ENCODE data around the gene CLEC18B.
A peak's percentile ranks its signal among the peaks of the same experiment; 100 is the strongest.
"Not testable (repeated sequence)": the region's sequence is repeated elsewhere in the genome, so short reads cannot be mapped to it uniquely, and the experiment has no call there.

The CLEC18B gene

DNA sequence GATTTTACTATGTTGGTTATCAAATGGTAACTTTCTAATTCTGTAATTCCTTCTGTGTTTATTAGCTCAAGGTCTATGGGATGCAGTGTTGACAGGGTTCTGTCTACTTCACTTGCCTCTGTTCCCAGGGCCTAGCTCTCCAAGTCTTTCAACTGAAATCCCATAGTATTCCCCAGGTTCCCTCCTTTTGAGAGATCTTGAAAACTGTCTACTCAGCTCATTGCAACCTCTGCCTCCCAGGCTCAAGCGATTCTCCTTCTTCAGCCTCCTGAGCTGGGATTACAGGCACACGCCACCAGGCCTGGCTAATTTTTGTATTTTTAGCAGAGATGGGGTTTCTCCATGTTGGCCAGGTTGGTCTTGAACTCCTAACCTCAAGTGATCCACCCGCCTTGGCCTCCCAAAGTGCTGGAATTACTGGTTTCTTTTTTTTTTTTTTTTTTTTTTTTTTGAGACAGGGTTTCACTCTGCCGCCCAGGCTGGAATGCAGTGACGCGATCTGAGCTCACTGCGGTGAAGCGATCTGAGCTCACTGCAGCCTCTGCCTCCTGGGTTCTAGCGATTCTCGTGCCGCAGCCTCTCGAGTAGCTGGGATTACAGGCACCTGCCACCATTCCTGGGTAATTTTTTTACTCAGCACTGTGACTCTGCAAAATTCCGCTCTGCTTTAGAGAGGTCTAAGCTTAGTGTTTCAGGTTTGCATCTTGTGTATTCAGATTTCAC, 22.5 kb upstream of the CLEC18B start:
- not testable (repeated sequence) for DNase-seq (ENCODE audit: low spot score)

GRCh38 chr16:74439685-74440084, 18.4 kb upstream of the CLEC18B start:
- no peak for DNase-seq (ENCODE audit: low spot score)

DNA sequence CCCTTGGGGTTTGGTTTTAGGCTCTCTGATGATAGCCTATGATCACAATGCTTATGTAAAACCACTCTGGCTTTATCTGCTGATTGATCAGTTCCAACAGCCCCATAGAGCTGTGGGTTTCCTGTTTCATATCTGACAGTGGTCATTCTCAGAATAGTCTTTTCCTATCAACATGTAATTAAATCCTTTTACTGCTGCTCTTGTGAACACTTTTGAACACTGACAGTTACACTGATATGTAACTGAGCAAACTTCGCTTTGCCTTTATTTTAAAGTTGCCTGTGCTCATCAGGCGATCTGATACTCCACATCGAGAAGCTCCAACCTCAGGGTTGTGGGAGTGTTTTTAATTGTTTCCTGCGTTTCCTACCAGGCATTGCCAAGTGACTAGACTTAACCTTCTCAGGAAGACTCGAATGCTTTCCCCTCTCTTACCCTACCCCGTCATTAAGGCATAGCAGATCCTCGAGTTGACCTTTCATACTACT, 17.3 kb upstream of the CLEC18B start:
- peak; percentile 72 for DNase-seq (ENCODE audit: low spot score)

- no peak for DNase-seq (ENCODE audit: low spot score)
These were observed 10.2 kb upstream of the CLEC18B start for GRCh38 chr16:74431516-74431915.

- peak; percentile 56 for DNase-seq (ENCODE audit: low spot score)
These were observed 8.9 kb upstream of the CLEC18B start for GRCh38 chr16:74430036-74430712.

DNA sequence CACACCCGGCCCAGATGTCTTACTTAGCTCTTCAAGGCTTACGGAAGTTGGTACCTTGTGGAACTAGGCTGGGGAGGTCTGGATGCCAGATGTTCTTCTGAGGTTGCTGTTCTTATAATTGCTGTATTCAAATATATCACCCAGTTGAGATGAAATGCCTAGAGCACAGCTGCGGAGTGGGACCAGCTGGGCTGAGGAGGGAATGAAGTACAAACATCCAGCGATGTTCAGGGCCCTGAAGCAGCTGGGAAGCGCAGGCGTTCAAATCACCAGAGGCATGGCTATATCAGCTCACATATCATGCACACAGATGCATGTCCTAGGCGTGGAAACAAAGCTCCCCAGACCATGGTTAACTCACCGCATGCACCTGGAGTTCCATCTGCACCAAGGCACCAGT, 7.2 kb upstream of the CLEC18B start:
- not testable (repeated sequence) for DNase-seq (ENCODE audit: low spot score)

DNA sequence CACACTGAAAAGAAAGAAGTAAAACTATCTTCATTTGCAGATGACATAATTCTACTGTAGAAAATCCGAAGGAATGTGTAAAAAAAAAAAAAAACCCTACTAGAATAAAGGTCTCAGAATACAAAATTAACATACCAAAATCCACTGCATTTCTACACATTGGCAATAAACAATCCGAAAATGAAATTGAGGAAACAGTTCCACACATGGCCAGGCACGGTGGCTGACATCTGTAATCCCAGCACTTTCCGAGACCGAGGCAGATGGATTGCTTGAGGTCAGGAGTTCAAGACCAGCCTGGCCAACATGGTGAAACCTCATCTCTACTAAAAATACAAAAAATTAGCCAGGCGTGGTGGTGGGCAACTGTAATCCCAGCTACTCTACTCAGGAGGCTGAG, 4.5 kb upstream of the CLEC18B start:
- DNase-seq (ENCODE audit: low spot score) = not testable (repeated sequence)

DNA sequence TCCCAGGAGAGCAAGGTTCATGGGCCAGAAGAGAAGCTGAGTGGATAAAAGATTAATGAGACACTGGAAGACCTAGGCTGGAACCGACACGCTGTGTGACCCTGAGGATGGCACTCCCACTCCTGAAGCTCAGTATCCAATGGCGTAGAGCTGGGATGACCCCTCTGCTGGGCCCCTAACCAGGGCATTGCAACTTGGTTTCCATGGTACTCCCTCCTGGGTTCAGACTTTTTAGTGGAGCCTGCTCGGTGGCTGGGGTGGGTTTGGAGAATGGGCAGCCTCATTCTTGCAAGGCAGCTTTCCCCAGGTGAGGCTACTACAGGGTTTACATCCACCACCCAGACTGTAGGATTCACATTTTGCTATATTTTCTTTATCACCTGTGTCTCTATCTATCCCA, 2.4 kb upstream of the CLEC18B start:
- DNase-seq (ENCODE audit: low spot score) = not testable (repeated sequence)

DNA sequence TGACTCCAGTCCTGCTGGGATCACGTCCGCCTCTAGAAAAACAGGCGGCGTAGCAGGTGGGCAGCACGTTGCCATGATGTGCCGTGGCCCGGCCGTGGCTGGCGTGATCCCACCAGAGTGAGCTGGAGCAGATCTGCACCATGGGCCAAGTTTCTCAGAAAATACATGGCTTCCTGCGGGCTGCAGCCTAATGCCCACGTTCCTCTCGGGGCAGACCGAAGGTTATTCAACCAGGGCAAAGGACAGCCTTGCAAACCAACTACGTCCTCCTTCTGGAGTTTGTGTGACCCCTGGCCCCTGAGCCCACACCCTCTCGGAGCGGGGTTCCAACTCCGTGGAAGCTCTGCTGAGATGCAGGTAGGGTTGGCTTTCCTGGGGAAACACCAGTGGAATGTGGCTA, 808 bp upstream of the CLEC18B start:
- DNase-seq (ENCODE audit: low spot score) = not testable (repeated sequence)

DNA sequence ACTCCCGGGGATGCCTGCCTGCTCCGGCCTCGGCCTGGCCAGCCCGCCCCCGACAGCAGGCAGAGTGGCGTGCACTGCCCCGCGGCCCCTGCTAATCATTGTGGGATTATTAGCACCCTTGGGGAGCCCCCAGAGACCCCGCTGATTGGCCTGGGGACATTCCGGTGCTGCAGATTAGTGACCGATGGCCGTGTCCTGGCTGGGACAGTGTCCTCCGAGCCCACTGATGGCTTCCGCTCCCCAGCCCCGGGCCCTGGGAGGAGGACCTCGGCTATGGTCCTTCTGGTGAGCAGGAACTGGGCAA, 156 bp upstream of the CLEC18B start:
- not testable (repeated sequence) for DNase-seq (ENCODE audit: low spot score)

DNA sequence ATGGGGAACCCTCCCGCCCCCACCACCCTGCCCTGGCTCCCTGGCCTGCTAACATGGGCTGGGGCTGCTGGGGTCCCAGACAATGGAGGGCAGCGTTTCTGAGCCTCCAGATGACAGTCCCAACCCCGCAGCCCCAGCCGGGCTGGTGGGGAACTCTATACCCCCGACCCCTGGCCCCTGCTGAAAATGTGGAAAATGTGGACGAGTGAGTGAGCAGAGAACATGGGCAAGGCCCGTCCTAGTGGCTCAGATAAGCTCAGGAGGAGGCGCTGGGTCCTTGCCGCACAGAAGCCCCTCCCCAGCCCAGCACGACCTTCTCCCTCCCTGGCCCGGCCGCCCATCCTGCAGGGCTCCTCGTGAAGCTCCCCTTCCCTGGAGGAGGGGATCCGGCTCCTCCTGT, 1.5 kb downstream of the CLEC18B start:
- DNase-seq (ENCODE audit: low spot score) = not testable (repeated sequence)

- not testable (repeated sequence) for DNase-seq (ENCODE audit: low spot score)
These were observed 3.4 kb downstream of the CLEC18B start for GRCh38 chr16:74417897-74418296.

DNA sequence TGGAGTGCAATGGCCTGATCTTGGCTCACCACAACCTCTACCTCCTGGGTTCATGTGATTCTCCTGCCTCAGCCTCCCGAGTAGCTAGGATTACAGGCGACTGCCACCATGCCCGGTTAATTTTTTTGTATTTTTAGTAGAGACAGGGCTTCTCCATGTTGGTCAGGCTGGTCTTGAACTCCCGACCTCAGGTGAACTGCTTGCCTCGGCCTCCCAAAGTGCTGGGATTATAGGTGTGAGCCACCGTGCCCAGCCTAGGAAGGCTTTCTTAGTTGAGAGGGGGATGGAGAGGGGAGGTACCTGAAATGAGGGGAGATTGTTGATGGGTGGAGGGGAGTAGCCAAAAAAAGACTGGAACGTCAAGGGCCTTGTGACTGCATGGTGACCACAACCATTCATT, 7.4 kb downstream of the CLEC18B start:
- not testable (repeated sequence) for DNase-seq (ENCODE audit: low spot score)

- DNase-seq (ENCODE audit: low spot score) = not testable (repeated sequence)
These were observed 7.8 kb downstream of the CLEC18B start for GRCh38 chr16:74413485-74413884.

- not testable (repeated sequence) for DNase-seq (ENCODE audit: low spot score)
These were observed 8.4 kb downstream of the CLEC18B start for GRCh38 chr16:74412775-74413390.

DNA sequence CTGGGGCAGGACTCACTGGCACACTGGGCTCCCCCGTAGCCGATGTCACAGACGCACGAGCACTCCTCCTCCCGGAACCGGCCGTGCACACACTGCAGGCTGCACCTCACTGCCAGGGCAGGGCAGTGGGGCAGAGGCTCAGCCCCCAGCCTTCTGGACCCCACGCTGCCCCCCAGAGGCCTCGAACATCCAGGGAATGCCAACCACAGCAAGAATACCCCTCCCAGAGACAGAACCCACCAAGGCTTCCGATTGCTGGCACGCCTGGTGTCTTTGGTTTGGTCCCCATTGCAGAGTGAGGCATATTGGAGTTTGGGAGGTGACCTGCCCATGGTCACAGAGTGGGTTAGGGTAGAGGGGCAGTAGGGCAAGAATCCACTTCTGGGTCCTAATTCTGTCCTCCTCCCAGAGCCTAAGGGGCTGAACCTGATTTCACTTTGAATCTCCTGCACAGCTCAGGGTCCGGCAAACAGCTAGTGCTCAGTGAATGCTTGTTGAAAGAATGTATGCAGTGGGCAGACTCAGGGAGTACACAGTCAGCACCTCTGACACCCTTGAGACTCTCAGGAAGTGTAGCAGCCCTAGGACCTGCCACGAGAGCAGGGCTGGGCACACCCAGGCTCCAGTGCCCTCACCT, 9.0 kb downstream of the CLEC18B start:
- DNase-seq (ENCODE audit: low spot score) = not testable (repeated sequence)

DNA sequence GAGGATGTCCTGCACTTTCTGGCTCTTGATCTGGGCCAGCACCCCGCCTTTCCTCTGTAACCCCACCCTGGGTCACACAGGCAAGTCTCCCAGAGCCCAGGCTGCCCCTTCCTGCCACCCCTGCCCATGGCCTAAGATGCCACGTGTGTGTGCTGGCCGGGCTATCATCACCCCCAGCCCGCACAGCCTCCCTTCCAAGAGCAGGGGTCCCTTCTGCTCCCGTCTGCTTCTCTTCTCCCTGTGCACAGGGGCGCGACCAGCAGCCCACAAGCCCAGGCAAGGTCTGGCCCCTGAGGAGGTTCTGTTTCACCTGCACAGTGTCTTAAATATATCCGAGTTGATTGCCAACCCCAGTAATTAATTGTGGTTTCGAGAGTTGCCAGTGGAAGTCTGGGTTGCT, 10.3 kb downstream of the CLEC18B start:
- DNase-seq (ENCODE audit: low spot score) = not testable (repeated sequence)

GRCh38 chr16:74410057-74410957, 11.0 kb downstream of the CLEC18B start:
- DNase-seq (ENCODE audit: low spot score) = not testable (repeated sequence)

DNA sequence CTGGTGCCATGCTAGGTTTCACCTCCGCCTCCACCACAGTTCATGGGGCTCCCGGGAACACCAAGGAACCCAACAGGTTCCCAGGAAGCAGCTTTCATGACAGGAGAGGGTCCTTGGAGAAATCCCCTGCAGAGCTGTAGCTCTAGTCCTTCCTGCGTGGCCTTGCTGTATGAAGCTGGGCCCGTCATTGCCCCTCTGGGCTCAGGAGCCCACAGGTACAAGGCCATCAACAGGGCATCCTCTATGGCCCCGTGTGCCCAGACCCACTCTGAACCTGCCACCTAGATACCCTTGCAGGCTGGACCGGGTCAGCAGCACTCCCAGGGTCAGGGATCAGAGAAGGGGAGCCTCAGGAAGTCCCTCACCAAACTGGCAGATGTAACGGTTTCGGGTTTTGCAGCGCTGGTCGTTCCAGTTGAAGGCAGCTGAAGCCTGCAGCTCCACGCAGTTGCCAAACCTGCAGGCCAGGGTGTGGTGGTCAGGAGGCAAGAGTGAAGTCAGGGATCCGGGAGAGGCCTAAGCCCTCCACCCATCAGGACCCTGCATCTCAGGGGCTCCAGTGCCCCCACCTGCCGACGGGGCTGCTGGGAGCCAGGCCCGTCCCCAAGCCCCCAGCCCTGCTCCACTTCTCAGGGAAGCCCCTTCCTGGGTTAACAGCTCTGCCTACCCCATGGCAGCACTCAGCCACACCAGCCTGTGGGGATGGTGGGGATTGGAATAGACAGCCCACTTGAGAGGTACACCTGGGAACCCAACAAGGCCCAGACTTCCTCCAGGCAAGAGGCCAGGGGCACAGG, 11.9 kb downstream of the CLEC18B start:
- not testable (repeated sequence) for DNase-seq (ENCODE audit: low spot score)

GRCh38 chr16:74407362-74407705, 13.9 kb downstream of the CLEC18B start:
- DNase-seq (ENCODE audit: low spot score) = not testable (repeated sequence)

Measured in activated CD4-positive, alpha-beta T cell treated with anti-CD3 and anti-CD28 coated beads, Interleukin-2, Interleukin-4, amounts not matched to agents 100 ng/mL and 50 ng/mL, durations not matched to agents 16 hours and 8 hours (primary cell).